Vagina (tissue), 2 donors: ENCODE results near the gene FAF2.

Source experiments
- CTCF ChIP-seq, 3 experiments: fragments of 450-650 bp in 2 of 3; fragments of 200-600 bp in 1 of 3; sonication (generic) in 1 of 3; IDR thresholded peaks; one replicate each; pipeline ENCODE4 v1.5.1; 2017 to 2019; ENCODE audit warnings: antibody characterized with exemption in 3 of 3, mild to moderate bottlenecking in 2 of 3, moderate library complexity in 2 of 3
- POLR2AphosphoS5 ChIP-seq, 2 donors: sonication (generic); formaldehyde crosslinking; IDR thresholded peaks; one replicate each; pipeline ENCODE4 v1.9.0; 2017; ENCODE audit warnings: antibody characterized with exemption in 2 of 2, mild to moderate bottlenecking in 2 of 2, low read depth in 1 of 2; ENCODE audit not compliant: insufficient read depth in 1 of 2

- TF ChIP-seq CTCF (IDR thresholded peaks at IDR 0.05) (no peak), POLR2AphosphoS5 (IDR thresholded peaks at IDR 0.05; ENCODE audit: insufficient read depth in 1 of 2, low read depth in 1 of 2) (no peak)
Measured at GRCh38 chr5:176474476-176474875, 26.3 kb downstream of the FAF2 start.
